ENCODE results near the gene NMRAL1.

- TF ChIP-seq CTCF (IDR thresholded peaks at IDR 0.05) = no peak
- TF ChIP-seq POLR2A (IDR thresholded peaks at IDR 0.05) = no peak
These were observed 46.5 kb upstream of the NMRAL1 start for GRCh38 chr16:4520913-4521312.

Measured in uterus (tissue), 2 donors.